Osteocyte (in vitro differentiated cells): Measurements from ENCODE around the gene IDH2. TPM values are rescaled to one million over a fixed set of nuclear protein-coding genes. Genes with fewer than 3 reads are reported as not detected.
"Not testable (repeated sequence)": the region's sequence is repeated elsewhere in the genome, so short reads cannot be mapped to it uniquely, and the experiment has no call there.

Source experiments
- DNase-seq: peaks from one replicate; pipeline ENCODE4 v3.0.0; 2021; ENCODE audit warnings: mixed read lengths; ENCODE audit not compliant: unreplicated experiment; ENCODE audit errors: extremely low spot score
- H3K27ac Mint-ChIP-seq: one replicate; pipeline ENCODE4 v1.8.0; 2021; ENCODE audit warnings: mild to moderate bottlenecking, mixed read lengths; ENCODE audit not compliant: unreplicated experiment
- H3K27me3 Mint-ChIP-seq: one replicate; pipeline ENCODE4 v1.8.0; 2021; ENCODE audit warnings: mixed read lengths; ENCODE audit not compliant: unreplicated experiment
- H3K36me3 Mint-ChIP-seq: one replicate; pipeline ENCODE4 v1.8.0; 2021; ENCODE audit warnings: mixed read lengths; ENCODE audit not compliant: unreplicated experiment
- H3K4me1 Mint-ChIP-seq: one replicate; pipeline ENCODE4 v1.8.0; 2021; ENCODE audit warnings: mixed read lengths; ENCODE audit not compliant: unreplicated experiment
- H3K4me3 Mint-ChIP-seq: one replicate; pipeline ENCODE4 v1.8.0; 2021; ENCODE audit warnings: mild to moderate bottlenecking, moderate library complexity, mixed read lengths; ENCODE audit not compliant: unreplicated experiment
- H3K9me3 Mint-ChIP-seq: one replicate; pipeline ENCODE4 v1.8.0; 2021; ENCODE audit warnings: mixed read lengths; ENCODE audit not compliant: unreplicated experiment
- long read RNA-seq: library from polyadenylated mRNA; unstranded; transcript quantifications from one replicate; pipeline ENCODE4 v2.0.0, GENCODE V29; 2021
- total RNA-seq: library from RNA; stranded (reverse); gene quantifications from 2 replicates; pipeline ENCODE4 v1.2.1, GENCODE V29; 2021
- TF ChIP-seq, protein P1 (sequence below): fragments of 200-600 bp; sonication (generic); IDR thresholded peaks from 2 replicates; pipeline ENCODE4 v1.5.0; 2021; ENCODE audit warnings: antibody characterized with exemption, mild to moderate bottlenecking, moderate library complexity

The IDH2 gene
- total RNA-seq: 93.0 and 101 TPM in 2 replicates
- long read RNA-seq, transcript IDH2-201 (11 exons, 2,694 nt): major isoform, 332 of 362 reads
- long read RNA-seq, partial matches to known transcripts: 16 of 362 reads
- long read RNA-seq, other reads (novel, unspliced or antisense): 11 of 362 reads

DNA sequence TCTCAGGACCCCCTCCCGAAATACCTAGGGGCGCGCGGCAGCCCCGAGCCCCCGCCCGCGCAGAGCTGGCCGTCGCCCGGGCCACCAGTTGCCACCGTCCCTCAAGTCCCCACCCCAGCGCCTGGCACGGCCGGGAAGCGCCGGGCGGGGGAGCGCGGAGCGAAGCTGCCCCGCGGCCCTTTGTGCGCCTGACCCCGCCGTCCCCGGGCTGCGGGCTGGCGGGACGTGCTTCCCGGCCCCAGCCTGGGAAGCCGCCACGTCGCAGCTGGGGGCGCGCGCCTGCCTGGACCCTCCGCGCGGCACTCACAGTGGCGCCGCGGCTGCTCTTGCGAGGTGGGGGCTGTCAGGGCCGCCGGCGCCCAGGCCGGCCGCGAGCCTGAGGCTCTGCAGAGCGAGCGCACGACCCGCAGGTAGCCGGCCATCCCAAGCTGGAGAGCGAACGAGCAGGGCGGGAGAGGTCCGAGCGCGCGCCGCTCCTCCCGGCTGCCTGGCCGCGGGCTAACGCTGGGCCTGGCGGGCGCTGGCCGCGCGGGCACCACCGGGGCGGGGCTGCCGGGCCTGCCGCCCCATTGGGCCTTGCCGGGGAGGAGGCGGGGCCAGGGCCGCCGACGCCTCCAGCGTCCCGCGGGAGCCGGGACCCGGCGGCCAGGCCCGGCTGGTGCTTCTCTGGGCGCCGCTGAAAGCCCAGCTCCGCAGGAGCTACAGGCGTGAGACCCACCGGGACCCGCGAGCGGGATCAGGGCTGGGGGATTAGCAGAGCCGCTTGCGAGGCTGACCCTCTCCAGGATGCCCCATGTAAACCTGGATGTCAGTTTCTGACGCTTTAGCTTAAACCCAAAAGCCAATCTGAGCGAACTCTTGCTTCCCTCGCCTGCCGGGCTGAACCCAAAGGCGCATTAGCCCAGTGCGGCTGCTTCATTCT lies at the start of gene IDH2:
TSS of gene IDH2 (minus strand) at position 500 of the 922 bp plus-strand sequence. CDS start at position 422, 78 bp downstream.
- Mint-ChIP-seq H3K27ac (peak within 1 kb of the TSS; percentile 90), H3K36me3 (no peaks in the 10 kb centered on the region), H3K4me1 (peaks cover 64% of the 10 kb centered on the region), H3K4me3 (peak within 1 kb of the TSS; percentile 80), H3K9me3 (no peaks in the 10 kb centered on the region), H3K27me3 (no peaks in the 10 kb centered on the region)
- TF ChIP-seq, protein P1, sequence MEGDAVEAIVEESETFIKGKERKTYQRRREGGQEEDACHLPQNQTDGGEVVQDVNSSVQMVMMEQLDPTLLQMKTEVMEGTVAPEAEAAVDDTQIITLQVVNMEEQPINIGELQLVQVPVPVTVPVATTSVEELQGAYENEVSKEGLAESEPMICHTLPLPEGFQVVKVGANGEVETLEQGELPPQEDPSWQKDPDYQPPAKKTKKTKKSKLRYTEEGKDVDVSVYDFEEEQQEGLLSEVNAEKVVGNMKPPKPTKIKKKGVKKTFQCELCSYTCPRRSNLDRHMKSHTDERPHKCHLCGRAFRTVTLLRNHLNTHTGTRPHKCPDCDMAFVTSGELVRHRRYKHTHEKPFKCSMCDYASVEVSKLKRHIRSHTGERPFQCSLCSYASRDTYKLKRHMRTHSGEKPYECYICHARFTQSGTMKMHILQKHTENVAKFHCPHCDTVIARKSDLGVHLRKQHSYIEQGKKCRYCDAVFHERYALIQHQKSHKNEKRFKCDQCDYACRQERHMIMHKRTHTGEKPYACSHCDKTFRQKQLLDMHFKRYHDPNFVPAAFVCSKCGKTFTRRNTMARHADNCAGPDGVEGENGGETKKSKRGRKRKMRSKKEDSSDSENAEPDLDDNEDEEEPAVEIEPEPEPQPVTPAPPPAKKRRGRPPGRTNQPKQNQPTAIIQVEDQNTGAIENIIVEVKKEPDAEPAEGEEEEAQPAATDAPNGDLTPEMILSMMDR: no peak
- DNase-seq: peak; percentile 95

DNA sequence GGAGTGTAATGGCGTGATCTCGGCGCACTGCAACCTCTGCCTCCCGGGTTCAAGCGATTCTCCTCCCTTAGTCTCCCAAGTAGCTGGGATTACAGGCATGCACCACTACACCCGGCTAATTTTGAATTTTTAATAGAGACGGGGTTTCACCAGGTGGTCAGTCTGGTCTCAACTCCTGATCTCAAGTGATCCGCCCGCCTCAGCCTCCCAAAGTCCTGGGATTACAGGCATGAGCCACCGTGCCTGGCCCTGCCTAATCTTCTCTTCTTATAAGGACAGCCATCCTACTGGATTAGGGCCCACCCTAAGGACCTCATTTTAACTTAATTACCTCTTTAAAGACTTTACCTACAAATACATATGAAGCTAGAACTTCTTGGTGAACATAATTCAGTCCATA lies 48.3 kb upstream of the IDH2 start:
- not testable (repeated sequence) for DNase-seq, H3K36me3 Mint-ChIP-seq, H3K27ac Mint-ChIP-seq, H3K4me3 Mint-ChIP-seq, H3K9me3 Mint-ChIP-seq, H3K27me3 Mint-ChIP-seq, H3K4me1 Mint-ChIP-seq

DNA sequence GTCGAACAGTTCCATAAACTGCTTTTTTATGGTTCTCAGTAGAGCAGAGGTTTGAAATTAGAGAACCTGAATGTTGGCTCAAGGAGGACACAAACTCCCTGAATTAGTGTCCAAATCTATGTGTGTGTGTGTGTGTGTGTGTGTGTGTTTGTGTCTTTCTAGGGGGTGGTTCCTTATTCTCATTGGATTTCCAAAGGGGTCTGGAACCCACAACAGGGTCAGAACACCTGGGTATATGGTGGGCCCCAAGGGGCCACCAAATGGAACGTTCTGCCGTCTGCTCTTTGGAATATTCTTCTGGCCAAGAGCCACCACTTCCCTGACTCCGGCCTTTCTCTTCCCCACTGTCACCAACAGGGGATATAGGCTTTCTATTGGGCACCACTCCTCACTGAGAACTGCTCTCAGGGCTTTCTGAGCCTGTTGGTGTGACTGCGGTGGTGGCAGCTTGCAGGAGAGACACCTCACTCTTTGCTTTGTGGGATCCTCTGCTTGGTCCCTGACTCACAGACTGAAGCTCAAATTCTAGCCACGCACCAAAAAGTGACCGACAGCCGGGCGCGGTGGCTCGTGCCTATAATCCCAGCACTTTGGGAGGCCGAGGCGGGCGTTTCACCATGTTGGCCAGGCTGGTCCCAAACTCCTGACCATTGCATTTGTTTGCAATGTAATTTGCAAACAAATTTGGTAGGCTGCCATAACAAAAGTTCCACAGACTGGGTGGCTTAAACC lies 47.5 kb upstream of the IDH2 start:
- no peaks in the 10 kb centered on the region for H3K36me3 Mint-ChIP-seq
- no peak overlapping the region for H3K4me3 Mint-ChIP-seq
- H3K27ac Mint-ChIP-seq: no peak overlapping the region
- no peaks in the 10 kb centered on the region for H3K27me3 Mint-ChIP-seq
- no peak for DNase-seq
- TF ChIP-seq, protein P1: no peak
- no peaks in the 10 kb centered on the region for H3K9me3 Mint-ChIP-seq
- peaks cover 2% of the 10 kb centered on the region for H3K4me1 Mint-ChIP-seq

DNA sequence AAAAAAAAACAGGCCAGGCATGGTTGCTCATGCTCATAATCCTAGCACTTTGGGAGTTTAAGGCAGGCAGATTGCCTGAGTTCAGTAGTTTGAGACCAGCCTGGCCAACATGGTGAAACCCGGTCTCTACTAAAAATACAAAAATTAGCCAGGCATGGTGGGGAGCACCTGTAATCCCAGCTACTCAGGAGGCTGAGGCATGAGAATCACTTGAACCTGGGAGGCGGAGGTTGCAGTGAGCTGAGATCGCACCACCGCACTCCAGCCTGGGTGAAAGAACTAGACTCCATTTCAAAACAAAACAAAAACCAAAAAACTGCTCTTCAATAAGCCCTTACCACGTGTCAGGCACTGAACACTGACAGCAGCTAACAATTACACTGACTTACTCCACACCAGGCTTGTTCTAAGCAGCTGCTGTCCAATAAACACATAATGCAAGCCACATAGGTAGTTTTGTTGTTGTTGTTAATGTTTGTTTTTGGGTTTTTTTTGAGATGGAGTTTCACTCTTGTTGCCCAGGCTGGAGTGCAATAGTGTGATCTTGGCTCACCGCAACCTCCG lies 44.0 kb upstream of the IDH2 start:
- H3K36me3 Mint-ChIP-seq, H3K9me3 Mint-ChIP-seq, H3K4me3 Mint-ChIP-seq, H3K4me1 Mint-ChIP-seq, H3K27ac Mint-ChIP-seq, H3K27me3 Mint-ChIP-seq, DNase-seq: not testable (repeated sequence)

DNA sequence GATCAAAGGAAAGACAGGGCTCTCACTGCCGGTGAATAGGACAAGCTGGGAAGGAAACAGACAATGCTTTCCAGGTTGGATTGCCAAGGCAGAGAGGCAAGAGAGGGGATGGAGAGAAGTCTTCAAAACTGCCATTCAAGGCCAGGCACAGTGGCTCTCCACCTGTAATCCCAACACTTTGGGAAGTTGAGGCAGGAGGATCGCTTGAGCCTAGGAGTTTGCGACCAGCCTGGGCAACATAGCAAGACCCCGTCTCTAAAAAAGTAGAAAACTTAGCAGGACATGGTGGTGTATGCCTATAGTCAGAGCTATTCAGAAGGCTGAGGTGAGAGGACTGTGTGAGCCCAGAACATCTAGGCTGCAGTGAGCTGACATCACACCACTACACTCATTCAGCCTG lies 43.5 kb upstream of the IDH2 start:
- Mint-ChIP-seq H3K27me3 (no peaks in the 10 kb centered on the region), H3K4me3 (no peak overlapping the region), H3K9me3 (no peaks in the 10 kb centered on the region), H3K4me1 (peaks cover 5% of the 10 kb centered on the region), H3K36me3 (no peaks in the 10 kb centered on the region), H3K27ac (no peak overlapping the region)
- DNase-seq: no peak
- TF ChIP-seq, protein P1: no peak
